GM23338 (cell line): Measurements from ENCODE around the gene NOP16.

Experiments
- CREB1 ChIP-seq: fragments of 250-450 bp; sonication (Bioruptor Pico); IDR thresholded peaks from 2 replicates; pipeline ENCODE4 v1.5.0; 2020; ENCODE audit warnings: low read depth, mild to moderate bottlenecking, moderate library complexity
- CTCF ChIP-seq, 2 experiments: fragments of 200-600 bp in 1 of 2; sonication (generic) in 1 of 2; conservative IDR thresholded peaks; 2 replicates each; pipeline versions ENCODE4 v1.5.1 to v1.6.1; 2016 to 2017; ENCODE audit warnings: antibody characterized with exemption in 2 of 2, low read depth in 2 of 2, mild to moderate bottlenecking in 2 of 2, moderate library complexity in 1 of 2
- ETS1 ChIP-seq: IDR thresholded peaks from 2 replicates; pipeline ENCODE4 v1.6.1; 2016; ENCODE audit warnings: antibody characterized with exemption
- EZH2 ChIP-seq: fragments of 200-600 bp; sonication (generic); IDR thresholded peaks from one replicate; pipeline ENCODE4 v1.8.0; 2017; ENCODE audit warnings: antibody characterized with exemption, mild to moderate bottlenecking, low read depth; ENCODE audit not compliant: unreplicated experiment
- EZH2phosphoT487 ChIP-seq: fragments of 200-600 bp; sonication (generic); IDR thresholded peaks from one replicate; pipeline ENCODE4 v1.8.1; 2018; ENCODE audit warnings: antibody characterized with exemption; ENCODE audit not compliant: unreplicated experiment
- JUNB ChIP-seq: IDR thresholded peaks from one replicate; pipeline ENCODE4 v1.6.1; 2016; ENCODE audit warnings: antibody characterized with exemption; ENCODE audit not compliant: unreplicated experiment
- NANOG ChIP-seq: IDR thresholded peaks from 2 replicates; pipeline ENCODE4 v1.6.1; 2016; ENCODE audit warnings: antibody characterized with exemption, borderline replicate concordance
- POLR2AphosphoS5 ChIP-seq: IDR thresholded peaks from 2 replicates; pipeline ENCODE4 v1.6.1; 2016; ENCODE audit warnings: antibody characterized with exemption, low read depth
- REST ChIP-seq: IDR thresholded peaks from one replicate; pipeline ENCODE4 v1.6.1; 2018; ENCODE audit warnings: antibody characterized with exemption; ENCODE audit not compliant: unreplicated experiment
- STAT1 ChIP-seq: IDR thresholded peaks from one replicate; pipeline ENCODE4 v1.6.1; 2016; ENCODE audit warnings: antibody characterized with exemption; ENCODE audit not compliant: unreplicated experiment
- ZNF114 ChIP-seq: fragments of 250-450 bp; sonication (Bioruptor Pico); IDR thresholded peaks from 2 replicates; pipeline ENCODE4 v1.5.0; 2020; ENCODE audit warnings: mild to moderate bottlenecking, moderate library complexity
- ZNF331 ChIP-seq: fragments of 250-450 bp; sonication (Bioruptor Pico); IDR thresholded peaks from 2 replicates; pipeline ENCODE4 v1.5.0; 2020; ENCODE audit warnings: low read depth, mild to moderate bottlenecking, moderate library complexity
- ZNF462 ChIP-seq: fragments of 250-450 bp; sonication (Bioruptor Pico); IDR thresholded peaks from 2 replicates; pipeline ENCODE4 v1.5.0; 2020; ENCODE audit warnings: mild to moderate bottlenecking, moderate library complexity

- TF ChIP-seq CTCF (conservative IDR thresholded peaks at IDR 0.05; ENCODE audit: low read depth in 2 of 2) (no peak), EZH2phosphoT487 (no peak), POLR2AphosphoS5 (no peak), EZH2 (no peak), JUNB (no peak), ZNF462 (CRISPR knock-in tag) (no peak), REST (no peak), CREB1 (no peak), STAT1 (no peak), ZNF331 (no peak), ETS1 (no peak), NANOG (no peak), ZNF114 (CRISPR knock-in tag) (no peak)
These were observed 20.2 kb upstream of the NOP16 start for GRCh38 chr5:176408590-176408989.
